ENCODE data around the gene VWA7.
"Not testable (repeated sequence)": the region's sequence is repeated elsewhere in the genome, so short reads cannot be mapped to it uniquely, and the experiment has no call there.

VWA7 gene, protein sequence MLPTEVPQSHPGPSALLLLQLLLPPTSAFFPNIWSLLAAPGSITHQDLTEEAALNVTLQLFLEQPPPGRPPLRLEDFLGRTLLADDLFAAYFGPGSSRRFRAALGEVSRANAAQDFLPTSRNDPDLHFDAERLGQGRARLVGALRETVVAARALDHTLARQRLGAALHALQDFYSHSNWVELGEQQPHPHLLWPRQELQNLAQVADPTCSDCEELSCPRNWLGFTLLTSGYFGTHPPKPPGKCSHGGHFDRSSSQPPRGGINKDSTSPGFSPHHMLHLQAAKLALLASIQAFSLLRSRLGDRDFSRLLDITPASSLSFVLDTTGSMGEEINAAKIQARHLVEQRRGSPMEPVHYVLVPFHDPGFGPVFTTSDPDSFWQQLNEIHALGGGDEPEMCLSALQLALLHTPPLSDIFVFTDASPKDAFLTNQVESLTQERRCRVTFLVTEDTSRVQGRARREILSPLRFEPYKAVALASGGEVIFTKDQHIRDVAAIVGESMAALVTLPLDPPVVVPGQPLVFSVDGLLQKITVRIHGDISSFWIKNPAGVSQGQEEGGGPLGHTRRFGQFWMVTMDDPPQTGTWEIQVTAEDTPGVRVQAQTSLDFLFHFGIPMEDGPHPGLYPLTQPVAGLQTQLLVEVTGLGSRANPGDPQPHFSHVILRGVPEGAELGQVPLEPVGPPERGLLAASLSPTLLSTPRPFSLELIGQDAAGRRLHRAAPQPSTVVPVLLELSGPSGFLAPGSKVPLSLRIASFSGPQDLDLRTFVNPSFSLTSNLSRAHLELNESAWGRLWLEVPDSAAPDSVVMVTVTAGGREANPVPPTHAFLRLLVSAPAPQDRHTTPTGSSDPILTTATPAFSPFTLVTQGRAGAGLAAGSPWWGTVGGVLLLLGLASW

DNA sequence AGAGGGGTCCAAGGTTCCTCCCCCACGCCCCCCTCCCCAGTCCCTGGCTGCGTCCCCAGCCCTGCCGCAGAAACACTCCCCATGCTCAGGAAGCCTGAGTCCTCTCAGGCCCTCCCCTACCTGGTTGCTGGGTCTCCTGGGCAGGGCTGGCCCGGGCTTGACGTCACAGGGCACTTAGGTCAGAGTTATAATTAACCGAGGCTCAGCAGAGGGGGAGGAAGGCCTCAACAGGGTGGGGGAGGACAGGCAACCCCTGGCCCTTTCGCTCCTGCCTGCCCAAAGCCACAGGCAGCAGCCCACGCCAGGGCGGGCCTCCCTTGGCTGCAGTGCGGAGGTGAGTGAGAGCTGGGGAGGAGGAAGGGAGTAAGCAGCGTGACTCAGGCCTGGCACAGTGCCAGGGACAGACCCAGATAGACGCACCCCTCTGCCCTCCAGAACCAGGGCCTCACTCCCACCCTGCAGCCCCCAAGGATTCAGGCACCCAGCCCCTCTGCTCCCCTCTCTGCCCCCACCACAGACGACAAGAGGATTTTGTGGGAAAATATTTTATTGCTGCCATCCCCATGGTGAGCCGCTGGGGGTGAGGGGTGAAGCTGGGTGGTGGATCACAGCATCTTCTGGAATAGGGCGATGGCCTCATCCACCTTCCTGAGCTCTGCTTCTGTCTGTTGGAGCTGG, at the start of gene VWA7:
Gene VWA7 (minus strand): TSS at position 340 of the 678 bp plus-strand sequence. CDS start 549 bp downstream, outside the sequence.
- DNase-seq: peak; percentile 83

- DNase-seq: no peak
Observed at GRCh38 chr6:31826793-31827285, 49.7 kb upstream of the VWA7 start.

- DNase-seq: no peak
Observed at GRCh38 chr6:31825553-31825952, 48.4 kb upstream of the VWA7 start.

- not testable (repeated sequence) for DNase-seq
Observed at GRCh38 chr6:31823592-31824196, 46.6 kb upstream of the VWA7 start.

GRCh38 chr6:31822036-31822821, 45.1 kb upstream of the VWA7 start:
- peak; percentile 82 for DNase-seq

DNA sequence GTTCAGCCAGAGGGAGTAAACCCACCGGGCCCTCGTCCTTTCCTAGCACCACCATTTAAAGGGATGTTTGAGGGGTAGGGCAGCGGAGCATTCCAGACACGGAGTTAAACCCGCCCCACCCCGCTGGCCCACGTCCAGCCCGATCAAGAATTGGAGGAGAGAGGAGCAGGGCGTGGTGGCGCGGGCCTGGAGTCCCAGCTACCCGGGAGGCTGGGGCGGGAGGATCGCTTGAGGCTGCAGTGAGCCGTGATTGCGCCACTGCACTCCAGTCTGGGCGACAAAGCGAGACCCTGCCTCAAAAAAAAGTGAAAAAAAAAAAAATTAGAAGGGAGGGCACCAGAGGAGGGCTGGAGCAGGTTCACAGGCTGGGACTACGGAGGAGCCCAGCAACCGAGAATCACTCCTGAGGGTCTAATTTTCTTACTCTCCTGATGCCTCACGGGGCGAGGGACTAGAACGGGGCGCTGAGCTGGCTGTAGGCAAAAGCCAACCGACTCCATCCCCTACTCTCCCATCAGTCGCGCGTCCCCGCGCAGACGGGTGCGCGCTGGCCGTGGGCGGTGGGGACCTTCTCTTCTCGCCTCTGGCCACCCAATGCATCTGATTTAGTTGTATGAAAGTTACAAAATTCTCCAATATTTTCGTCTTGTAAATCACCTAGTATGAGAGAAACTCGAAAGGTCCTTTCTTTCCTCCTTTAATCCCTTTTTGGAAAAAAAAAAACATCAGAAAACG, 44.3 kb upstream of the VWA7 start:
- peak; percentile 79 for DNase-seq

DNA sequence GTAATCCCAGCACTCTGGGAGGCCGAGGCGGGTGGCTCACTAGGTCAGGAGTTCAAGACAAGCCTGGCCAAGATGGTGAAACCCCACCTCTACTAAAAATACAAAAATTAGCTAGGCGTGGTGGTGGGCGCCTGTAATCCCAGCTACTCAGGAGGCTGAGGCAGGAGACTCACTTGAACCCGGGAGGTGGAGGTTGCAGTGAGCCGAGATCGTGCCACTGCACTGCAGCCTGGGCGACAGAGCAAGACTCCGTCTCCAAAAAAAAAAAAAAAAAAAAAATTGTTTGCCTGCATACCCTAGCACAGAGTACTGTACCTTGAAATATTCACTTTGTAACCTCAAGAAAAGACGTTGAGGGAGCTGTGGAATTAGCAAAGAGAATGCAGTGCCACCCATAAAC, 43.3 kb upstream of the VWA7 start:
- DNase-seq: not testable (repeated sequence)

- DNase-seq: no peak
Observed at GRCh38 chr6:31819871-31820299, 42.8 kb upstream of the VWA7 start.

GRCh38 chr6:31817929-31818511, 40.9 kb upstream of the VWA7 start:
- peak; percentile 45 for DNase-seq

DNA sequence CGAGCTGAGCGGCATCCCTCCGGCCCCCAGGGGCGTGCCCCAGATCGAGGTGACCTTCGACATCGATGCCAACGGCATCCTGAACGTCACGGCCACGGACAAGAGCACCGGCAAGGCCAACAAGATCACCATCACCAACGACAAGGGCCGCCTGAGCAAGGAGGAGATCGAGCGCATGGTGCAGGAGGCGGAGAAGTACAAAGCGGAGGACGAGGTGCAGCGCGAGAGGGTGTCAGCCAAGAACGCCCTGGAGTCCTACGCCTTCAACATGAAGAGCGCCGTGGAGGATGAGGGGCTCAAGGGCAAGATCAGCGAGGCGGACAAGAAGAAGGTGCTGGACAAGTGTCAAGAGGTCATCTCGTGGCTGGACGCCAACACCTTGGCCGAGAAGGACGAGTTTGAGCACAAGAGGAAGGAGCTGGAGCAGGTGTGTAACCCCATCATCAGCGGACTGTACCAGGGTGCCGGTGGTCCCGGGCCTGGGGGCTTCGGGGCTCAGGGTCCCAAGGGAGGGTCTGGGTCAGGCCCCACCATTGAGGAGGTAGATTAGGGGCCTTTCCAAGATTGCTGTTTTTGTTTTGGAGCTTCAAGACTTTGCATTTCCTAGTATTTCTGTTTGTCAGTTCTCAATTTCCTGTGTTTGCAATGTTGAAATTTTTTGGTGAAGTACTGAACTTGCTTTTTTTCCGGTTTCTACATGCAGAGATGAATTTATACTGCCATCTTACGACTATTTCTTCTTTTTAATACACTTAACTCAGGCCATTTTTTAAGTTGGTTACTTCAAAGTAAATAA, 40.2 kb upstream of the VWA7 start:
- peak; percentile 58 for DNase-seq

DNA sequence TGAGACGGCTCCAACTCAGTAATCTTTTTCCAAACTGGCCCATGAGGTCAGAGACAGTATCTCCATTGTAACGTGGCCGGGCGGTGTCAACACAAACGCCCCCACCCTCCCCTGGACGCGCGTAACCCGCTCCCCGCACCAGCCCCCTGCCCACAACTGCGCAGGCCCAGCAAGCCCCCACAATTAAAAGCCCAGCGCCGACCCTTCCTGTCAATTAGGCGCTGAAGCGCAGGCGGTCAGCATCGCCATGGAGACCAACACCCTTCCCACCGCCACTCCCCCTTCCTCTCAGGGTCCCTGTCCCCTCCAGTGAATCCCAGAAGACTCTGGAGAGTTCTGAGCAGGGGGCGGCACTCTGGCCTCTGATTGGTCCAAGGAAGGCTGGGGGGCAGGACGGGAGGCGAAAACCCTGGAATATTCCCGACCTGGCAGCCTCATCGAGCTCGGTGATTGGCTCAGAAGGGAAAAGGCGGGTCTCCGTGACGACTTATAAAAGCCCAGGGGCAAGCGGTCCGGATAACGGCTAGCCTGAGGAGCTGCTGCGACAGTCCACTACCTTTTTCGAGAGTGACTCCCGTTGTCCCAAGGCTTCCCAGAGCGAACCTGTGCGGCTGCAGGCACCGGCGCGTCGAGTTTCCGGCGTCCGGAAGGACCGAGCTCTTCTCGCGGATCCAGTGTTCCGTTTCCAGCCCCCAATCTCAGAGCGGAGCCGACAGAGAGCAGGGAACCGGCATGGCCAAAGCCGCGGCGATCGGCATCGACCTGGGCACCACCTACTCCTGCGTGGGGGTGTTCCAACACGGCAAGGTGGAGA, 38.1 kb upstream of the VWA7 start, which contains the start of the genes HSPA1A and HSPA1L:
Gene HSPA1A (plus strand): TSS at position 519 of the 814 bp plus-strand sequence. CDS start 214 bp downstream, at position 733.
Gene HSPA1L (minus strand): TSS at position 259 of the 814 bp plus-strand sequence. CDS start 3,311 bp downstream, outside the sequence.
- DNase-seq: peak; percentile 94

DNA sequence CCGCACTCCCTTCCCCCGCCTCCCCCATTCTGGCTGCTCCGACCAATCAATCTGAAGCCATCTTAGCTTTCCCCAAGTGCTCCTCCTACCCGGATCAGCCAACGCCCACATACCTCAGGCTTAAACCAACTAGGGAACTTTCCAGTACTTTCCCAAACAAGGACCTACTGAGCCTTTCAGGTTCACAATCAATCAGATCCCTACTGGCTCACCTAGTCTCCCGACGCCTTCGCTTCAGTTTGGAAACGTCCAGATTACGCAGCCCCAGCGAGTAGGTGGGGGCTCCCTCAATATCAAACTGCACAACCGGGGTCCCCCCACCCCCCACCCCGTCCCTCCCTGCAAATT, 37.5 kb upstream of the VWA7 start:
- DNase-seq: peak; percentile 90

GRCh38 chr6:31813465-31813849, 36.3 kb upstream of the VWA7 start:
- DNase-seq: no peak

DNA sequence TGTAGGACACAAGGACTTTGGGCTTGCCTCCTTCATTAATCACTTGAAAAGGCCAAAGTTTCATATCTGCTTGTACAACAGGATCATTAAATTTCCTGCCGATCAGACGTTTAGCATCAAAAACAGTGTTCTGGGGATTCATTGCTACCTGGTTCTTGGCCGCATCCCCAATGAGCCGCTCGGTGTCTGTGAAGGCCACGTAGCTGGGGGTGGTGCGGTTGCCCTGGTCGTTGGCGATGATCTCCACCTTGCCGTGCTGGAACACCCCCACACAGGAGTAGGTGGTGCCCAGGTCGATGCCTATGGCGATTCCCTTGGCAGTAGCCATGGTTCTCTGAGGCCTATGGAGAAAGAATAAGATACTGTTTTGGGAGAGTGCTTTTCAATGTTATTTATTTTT, 34.5 kb upstream of the VWA7 start:
- DNase-seq: no peak

DNA sequence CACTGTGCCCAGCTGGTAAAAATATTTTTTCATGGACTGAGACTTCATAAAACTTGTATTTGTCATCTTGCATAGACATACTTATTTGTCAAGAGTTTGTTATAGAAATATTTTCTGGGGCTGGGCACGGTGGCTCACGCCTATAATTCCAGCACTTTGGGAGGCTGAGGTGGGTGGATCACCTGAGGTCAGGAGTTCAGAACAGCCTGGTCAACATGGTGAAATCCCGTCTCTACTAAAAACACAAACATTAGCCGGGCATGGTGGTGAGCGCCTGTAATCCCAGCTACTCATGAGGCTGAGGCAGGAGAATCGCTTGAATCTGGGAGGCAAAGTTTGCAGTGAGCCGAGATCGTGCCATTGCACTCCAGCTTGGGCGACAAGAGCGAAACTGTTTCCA, 31.5 kb upstream of the VWA7 start:
- not testable (repeated sequence) for DNase-seq

- DNase-seq: peak; percentile 98
Observed at GRCh38 chr6:31806470-31807272, 29.5 kb upstream of the VWA7 start, which contains the start of gene LSM2. Gene LSM2, minus strand, starts transcription at chr6:31806966. Its CDS starts 209 bp downstream, at chr6:31806757.

GRCh38 chr6:31805939-31806469, 28.9 kb upstream of the VWA7 start:
- DNase-seq: no peak
